NCI-H2227 treated with DMSO at 0.1 percent for 48 hours (cell line): ENCODE measurements around the gene TSPAN4.

ENCODE experiments used
- DNase-seq: peaks from one replicate; lab custom pipeline; 2025; lab: John Stamatoyannopoulos, UW

The TSPAN4 gene

DNA sequence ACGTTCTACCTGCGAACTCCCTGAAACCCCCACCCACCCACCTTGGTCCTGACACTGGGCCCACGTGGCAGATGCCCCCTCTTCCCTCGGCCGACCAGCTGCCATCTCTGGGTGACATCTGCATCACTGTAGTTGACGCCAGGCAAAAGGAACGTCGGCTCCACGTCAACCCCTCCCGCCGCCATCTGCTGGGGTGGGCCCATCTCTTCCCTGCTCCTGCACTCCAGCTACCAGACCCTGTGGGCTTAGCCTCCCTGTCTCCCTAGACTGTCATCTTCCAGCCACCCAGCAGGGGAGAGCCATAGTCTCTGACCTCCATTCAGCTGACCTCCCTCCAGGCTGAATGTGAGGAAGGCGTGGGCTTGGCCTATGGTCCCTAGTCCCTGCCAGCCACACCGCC lies 46.6 kb downstream of the TSPAN4 start:
- DNase-seq: no peak

DNA sequence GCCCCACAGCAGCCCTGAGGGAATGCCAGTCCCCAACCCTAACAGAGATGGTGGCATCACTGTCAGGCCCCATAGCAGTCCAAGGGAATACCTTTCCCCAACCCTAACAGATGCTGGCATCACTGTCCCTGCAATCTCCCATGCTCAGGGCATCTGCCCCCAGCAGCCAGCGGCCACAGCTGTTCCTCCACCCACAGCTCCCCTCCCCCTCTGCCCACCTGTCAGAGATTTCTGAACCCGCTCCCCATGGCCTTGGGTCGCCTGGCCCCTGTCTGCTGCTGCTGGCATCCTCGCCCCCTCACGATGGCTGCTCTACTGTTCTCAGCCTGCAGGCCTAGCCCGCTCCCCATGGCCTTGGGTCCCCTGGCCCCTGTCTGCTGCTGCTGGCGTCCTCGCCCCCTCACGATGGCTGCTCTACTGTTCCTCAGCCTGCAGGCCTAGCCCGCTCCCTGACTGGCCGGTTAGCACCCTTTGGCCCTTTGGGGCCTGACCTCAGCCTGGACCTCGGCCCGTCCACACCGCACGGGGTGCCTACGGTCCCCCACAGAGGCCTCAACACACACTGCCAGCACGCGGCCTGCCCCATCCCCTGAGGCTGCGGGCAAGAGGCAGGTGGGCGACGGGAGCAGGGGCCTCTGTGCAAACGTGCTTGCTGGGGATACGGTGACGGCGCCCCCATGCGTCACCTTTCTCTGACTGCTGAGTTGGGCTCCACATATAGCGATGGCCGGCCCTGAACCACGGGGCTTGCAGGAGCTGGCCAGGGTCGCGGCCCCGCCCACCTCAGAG lies 47.2 kb downstream of the TSPAN4 start:
- no peak for DNase-seq

DNA sequence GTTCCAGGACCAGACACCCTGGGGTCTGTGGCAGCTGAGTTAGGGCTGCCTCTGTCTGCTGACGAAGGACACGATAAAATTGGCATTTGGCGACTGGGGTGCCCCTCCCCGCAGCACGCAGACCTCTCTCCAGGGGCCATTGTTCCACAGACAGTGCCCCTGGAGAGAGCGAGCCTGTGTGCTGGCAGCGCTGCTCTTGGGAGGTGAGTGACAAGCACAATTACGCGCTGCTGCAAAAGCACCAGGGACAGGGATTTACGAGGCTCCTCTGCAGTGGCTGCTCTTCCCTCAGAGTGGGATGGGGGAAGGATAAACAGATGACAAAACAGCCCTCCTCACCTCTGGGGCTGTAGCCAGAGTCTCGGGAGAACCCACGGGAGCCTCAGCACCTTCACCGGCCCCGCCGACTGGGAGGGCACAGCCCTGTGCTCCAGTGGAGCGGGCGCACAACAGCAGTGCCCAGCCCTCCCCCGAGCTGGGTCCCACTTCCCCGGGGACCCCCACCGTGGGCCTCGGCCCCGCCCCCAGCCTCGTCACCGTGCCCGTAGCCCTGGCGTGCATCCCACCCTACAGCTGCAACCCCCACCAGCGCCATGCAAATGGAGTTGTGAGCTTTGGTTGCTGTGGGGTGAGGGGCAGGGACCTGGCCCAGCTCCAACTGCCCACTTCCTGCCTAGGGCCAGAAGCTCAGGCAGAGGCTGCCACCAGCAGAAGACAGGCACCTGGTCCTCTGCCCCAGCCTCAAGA lies 48.3 kb downstream of the TSPAN4 start:
- DNase-seq: peak; percentile 75

DNA sequence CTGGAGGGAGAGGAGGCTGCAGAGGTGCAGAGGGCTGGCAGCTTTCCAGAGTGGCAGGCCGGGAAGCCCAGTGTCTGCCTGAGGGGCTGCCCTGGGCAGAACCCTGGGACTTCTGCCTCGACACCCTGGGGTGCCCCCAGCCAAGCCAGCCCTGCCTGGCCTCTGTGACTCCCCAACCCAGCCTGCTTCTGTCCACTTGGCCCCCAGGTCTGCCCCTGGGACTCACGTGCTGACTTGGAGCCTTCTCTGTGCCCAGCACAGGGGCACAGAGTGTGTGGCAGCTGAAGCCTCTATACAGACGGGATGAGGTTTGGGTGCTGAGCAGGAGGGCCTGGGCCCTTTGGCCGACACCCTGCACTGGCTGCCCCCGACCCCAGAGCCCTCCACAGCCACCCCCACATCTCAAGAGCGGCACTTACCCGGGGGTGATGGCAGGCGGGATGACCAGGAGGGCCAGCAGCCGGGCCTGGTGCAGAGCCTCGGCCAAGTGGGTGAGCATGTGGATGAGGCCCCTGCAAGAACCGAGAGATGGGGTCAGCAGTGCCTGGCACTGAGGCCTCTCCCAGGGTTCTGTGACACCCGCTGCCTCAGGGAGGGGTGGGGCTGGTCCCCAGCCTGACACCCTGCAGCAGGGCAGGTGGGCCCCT lies 50.5 kb downstream of the TSPAN4 start:
- DNase-seq: no peak

DNA sequence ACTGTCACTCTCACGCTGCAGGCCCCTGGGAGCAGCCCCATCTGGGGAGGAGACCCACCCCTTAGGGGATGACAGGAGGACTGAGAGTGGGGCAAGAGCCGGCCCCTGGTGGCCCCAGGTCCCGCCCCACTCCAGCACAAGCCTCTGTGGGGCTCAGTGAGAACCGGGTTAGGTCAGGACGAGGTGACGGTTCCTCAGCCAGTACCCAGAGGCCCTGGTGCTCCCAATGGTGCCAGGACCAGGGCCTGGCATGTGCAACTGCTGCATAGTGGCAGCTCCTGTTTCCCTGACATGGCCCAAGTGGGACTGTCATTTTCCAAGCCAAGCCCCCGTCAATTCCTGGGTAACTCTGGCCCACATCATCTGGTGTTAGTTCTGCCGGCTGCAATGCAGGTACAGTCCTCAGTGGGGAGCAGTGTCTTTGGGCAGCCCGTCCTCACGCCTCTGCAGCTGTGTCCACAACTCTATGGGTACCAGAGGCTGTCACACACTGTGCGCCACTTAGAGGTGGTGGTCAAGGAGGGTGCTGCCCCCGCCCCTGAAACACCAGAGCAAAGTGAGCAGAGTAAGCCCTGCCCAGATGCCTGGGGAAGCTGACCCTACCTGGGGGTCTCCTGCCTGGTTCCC lies 52.0 kb downstream of the TSPAN4 start:
- DNase-seq: no peak

DNA sequence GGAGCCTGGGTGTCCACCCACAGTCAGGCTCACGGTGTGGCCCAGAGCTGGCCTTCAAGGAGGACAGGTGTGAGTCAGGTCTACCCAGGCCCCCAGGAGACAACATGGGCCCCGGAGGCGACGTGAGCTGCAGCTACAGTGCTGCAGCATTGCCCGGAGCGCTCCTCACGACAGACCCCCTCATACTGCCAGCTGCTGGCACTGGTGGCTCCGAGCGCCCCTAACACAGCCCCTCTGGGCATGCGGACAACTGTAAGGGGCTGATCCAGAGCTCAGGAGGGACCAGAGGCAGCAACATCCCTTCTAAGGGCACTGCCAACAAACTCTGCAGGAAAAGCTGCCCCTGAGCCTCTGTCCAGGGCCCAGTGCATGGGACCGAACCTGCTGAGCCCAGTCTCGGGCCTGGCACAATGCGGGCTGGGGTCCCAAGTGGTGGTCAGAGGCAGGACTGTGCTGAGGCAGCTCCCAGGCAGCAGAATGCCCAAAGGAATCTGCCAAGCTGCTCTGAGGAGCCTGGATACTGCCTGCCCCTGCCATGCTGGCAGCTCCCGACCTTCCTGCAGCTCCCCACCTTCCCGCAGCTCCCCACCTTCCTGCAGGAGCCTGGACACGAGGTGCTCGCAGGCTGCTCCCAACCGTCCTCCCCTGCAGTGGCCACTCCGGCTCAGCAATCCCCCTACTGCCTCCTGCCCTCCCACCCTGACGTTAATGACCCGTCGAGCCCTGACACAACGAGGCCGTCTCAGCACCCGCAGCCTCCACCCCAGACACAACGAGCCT lies 52.9 kb downstream of the TSPAN4 start:
- DNase-seq: no peak

GRCh38 chr11:897253-898142 lies 54.8 kb downstream of the TSPAN4 start:
- DNase-seq: no peak

DNA sequence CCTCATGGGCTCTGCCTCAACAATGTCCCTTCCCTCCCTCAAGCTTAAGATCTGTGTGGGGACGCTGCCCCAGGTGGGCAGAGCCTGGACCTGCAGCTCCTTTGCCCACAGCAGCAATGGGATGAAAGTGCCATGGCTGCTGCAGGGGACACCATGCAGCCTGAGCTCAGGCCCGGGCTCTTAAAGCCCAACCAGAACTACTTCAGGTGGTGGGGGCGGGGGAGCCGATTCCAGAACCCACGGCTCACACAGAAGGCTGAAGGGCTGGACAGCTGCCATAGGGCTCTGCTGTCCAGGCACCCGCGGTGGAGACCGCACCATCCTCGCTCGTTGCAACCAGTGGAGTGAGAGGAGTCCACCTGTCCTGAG lies 55.5 kb downstream of the TSPAN4 start:
- DNase-seq: peak; percentile 31

DNA sequence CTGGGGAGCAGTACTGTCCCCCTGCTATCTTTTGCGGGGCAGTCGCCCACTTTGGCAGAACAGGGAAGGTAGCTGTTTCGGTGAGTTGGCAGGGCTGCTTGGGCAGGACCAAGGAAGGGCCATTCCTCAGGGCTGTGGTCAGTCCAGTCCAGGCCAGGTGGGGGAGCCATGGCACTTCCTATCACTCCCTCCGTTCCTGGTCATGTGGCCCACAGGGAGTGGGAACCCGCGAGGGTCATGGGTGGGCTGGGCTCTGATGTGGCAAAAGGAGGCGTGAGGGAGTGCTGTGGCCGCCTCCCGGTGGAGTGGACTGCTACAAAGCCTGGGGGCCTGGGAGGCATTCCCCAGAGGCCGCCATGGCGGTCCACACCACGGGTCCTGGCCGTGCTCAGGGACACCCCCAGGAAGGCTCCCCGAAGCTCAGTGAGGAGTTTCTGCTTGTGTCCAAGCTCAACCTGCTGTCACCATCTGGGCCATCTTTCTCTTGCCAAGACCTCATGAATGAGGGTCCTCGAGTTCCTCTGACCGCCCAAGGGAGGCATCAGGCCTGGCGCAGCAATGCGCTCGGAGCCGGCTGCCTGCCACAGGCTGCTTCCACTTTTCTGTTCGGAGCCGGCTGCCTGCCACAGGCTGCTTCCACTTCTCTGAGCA lies 56.0 kb downstream of the TSPAN4 start:
- DNase-seq: no peak

- no peak for DNase-seq
Measured at GRCh38 chr11:899724-900123, 57.1 kb downstream of the TSPAN4 start.

DNA sequence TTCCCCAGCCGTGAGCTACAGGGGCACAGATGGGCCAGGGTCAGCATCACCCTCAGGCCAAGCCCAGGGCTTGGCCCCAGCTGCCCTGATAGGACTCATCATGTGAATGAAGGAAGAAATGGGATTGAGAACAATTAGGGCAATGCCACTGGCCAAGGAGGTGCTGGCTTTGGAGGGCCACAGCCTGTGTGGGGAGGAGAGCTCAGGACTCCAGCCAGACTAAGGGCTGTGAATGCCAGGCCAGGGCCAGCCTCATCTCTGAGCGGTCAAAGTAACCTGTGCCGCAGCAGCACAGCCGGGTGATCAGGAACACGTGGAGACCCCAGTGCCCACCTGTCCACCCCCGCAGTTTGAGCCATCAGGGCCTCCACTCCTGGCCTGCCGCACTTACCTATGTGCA lies 57.9 kb downstream of the TSPAN4 start:
- DNase-seq: no peak

- no peak for DNase-seq
Measured at GRCh38 chr11:901452-902061, 58.9 kb downstream of the TSPAN4 start.

GRCh38 chr11:904380-904779 lies 61.7 kb downstream of the TSPAN4 start:
- DNase-seq: no peak

DNA sequence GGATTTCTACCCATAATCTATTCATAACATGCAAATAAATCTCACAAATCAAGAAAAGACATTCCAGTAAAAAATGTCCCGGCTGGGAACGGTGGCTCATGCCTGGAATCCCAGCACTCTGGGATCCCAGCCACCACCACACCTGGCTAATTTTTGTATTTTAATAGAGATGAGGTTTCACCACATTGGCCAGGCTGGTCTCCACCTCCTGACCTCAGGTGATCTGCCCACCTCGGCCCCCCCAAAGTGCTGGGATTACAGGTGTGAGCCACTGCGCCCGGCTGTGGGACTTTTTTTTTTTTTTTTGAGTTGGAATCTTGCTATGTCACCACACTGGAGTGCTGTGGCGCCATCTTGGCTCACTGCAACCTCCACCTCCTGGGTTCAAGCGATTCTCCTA lies 63.3 kb downstream of the TSPAN4 start:
- no peak for DNase-seq

- DNase-seq: no peak
Measured at GRCh38 chr11:907668-908067, 65.0 kb downstream of the TSPAN4 start.

DNA sequence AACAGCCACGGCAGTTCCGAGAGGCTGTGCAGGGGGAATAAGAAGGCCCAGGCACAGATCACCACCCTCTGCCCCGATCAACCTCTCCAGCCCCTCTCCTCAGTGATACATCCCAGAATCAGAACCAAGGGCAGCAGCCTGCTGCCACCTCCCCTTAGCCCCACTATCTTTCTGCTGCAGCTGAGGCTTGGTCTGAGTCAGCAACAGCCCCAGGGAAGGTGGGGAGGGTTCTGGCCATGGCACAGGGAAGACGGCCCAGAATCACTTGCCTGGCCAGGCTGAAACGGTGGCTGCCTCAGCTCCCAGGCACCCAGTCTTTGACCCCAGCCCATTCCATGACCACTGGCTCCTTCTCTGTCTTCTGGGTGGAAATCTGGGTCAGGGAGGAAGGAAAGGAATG lies 65.6 kb downstream of the TSPAN4 start:
- DNase-seq: no peak

DNA sequence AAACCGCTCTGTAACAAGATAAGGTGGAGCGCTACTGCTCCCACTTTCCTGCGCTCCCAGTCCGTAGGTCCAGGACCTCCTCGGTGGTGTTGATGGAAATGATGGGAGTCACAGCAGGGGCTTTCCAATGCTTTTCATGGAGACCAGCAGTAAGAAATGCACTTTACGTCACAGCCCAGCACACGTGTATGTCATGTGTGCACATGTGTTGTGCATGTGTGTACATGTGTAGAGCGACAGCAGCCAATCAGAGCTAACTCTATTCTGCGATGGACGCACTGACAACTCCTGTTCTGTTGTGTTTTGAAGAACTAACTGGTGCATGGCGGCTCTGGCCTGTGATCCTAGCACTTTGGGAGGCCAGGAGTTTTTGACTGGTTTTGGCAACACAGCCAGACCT lies 66.8 kb downstream of the TSPAN4 start:
- no peak for DNase-seq

DNA sequence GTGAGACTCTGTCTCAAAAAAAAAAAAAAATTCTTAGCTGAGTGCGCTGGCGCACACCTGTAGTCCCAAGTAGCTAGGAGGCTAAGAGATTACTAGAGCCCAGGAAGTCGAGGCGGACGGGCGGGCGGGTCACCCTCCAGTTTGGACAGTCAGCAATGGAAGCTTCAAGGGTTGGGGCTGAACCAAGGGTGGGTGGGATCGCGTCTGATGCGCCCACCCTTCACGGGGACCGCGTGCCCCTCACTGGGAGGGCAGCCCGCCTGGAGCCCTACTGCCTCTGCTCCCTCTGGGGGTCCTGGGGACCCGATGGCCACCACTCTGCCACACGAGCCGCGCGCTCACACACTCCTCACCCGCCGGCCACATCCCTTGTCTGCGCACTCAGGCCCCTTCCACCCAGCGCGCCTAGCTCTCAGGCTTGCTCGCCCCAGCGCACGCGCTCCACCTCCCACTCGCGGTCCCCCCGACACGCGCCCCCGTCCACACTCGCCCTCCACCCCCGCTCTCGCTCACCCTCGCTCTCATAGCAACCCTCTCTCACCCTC lies 67.5 kb downstream of the TSPAN4 start:
- no peak for DNase-seq

GRCh38 chr11:910589-911030 lies 68.0 kb downstream of the TSPAN4 start, which contains the start of gene CHID1:
TSS of gene CHID1 (minus strand) at chr11:910810. CDS start at chr11:904816, 5,994 bp downstream.
- peak; percentile 84 for DNase-seq
